Measurements from ENCODE around the gene ZP3.
"Not testable (repeated sequence)": the region's sequence is repeated elsewhere in the genome, so short reads cannot be mapped to it uniquely, and the experiment has no call there.

Gene ZP3

DNA sequence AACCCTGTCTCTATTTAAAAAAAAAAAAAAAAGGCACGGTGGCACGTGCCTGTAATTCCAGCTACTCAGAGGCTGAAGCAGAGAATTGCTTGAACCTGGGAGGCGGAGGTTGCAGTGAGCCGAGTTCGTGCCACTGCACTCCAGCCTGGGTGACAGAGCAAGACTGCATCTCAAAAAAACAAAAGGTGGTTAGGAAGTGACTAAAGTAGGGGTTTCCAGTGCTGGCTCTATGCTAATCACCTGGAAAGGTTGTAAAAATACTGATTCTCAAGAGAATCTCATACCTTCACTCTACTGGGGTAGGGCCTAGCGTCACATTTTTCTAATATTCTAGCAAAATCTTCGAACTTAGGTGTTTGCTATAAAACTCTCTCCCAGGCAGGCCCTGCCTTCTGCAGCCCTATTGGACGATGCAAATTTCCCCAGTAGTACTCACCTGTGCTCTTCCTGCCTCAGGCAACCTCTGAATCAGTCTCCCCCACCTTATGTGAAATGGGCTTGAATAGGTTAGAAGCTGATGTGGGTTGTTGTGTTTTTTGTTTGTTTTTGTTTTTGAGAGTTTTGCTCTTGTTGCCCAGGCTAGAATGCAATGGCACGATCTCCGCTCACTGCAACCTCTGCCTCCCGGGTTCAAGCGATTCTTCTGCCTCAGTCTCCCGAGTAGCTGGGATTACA lies 3.5 kb downstream of the ZP3 start:
- H3K27ac ChIP-seq = no peak overlapping the region
- TF ChIP-seq, protein P1, sequence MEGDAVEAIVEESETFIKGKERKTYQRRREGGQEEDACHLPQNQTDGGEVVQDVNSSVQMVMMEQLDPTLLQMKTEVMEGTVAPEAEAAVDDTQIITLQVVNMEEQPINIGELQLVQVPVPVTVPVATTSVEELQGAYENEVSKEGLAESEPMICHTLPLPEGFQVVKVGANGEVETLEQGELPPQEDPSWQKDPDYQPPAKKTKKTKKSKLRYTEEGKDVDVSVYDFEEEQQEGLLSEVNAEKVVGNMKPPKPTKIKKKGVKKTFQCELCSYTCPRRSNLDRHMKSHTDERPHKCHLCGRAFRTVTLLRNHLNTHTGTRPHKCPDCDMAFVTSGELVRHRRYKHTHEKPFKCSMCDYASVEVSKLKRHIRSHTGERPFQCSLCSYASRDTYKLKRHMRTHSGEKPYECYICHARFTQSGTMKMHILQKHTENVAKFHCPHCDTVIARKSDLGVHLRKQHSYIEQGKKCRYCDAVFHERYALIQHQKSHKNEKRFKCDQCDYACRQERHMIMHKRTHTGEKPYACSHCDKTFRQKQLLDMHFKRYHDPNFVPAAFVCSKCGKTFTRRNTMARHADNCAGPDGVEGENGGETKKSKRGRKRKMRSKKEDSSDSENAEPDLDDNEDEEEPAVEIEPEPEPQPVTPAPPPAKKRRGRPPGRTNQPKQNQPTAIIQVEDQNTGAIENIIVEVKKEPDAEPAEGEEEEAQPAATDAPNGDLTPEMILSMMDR (conservative IDR thresholded peaks at IDR 0.05) = no peak

DNA sequence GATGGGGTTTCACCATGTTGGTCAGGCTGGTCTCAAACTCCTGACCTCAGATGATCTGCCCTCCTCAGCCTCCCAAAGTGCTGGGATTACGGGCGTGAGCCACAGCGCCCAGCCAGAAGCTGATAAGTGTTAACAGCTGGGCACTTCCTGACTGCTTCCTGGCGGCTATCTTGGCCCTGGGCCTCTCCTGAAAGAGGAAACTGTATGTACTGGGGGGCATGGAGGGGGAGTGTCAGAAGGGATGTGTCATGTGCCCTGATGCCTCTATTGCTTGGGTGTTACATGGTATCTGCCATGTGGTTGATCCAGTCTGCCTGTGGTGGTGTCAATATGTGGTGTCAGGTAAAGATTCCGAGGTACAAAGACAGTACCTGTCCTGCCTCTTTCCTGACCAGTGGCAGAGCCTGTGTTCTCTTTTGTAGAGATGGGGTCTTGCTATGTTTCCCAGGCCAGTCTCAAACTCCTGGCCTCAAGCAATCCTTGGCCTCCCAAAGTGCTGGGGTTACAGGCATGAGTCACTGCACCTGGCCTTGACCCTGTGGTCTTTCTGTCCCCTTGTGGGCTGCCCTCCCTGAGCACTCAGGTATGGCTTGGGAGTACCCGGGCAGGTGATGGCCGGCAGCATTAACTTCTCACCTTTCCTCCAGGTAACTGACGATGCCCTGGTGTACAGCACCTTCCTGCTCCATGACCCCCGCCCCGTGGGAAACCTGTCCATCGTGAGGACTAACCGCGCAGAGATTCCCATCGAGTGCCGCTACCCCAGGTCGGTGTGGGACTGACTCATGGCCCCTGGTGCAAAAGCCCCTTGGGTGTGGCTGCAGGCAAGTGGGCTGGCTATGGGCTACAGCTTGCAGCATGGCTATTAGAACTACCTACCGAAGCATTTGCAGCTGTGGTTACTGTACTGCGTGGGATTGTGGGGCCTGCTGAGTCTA lies 4.4 kb downstream of the ZP3 start:
- TF ChIP-seq, protein P1 (conservative IDR thresholded peaks at IDR 0.05) = no peak
- no peak overlapping the region for H3K27ac ChIP-seq

DNA sequence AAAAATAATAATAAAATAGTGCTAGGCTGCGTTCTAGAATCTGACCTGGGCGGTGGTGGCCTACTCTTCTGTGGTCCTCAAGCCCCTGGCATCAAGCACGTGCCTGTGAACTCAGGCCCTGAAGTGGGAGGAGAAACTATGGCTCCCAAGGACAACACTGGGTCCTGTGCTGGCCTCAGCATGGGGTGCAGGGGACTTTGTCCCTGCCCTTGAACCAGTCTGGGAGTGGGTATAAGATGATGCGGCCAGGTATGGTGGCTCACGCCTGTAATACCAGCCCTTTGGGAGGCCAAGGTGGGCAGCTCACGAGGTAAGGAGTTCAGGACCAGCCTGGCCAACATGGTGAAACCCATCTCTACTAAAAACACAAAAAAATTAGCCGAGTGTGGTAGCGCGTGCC lies 5.5 kb downstream of the ZP3 start:
- TF ChIP-seq, protein P1 (conservative IDR thresholded peaks at IDR 0.05) = no peak

DNA sequence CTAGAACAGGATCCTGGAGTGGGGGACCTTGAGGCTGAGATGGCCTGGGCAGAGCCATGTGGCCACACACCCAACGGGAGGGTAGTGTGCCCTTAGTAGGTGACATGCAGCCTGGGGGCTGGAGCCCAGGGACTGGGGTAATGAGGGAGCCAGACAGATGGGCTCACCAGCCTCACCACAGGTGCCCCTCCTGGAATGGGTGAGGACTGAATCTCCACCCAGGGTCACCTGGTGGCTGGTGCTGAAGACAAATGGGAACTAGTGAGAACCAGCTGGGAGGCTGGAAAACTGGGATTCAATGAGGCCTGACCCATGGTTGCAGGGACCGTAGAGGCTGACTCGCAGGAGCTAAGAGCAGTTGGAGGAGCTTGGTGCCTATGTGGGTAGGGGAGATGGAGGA lies 6.1 kb downstream of the ZP3 start:
- H3K27ac ChIP-seq = no peak overlapping the region
- TF ChIP-seq, protein P1 (conservative IDR thresholded peaks at IDR 0.05) = no peak

More for the DNA sequence above, 5.5 kb downstream of the ZP3 start:
- no peak overlapping the region for H3K27ac ChIP-seq

DNA sequence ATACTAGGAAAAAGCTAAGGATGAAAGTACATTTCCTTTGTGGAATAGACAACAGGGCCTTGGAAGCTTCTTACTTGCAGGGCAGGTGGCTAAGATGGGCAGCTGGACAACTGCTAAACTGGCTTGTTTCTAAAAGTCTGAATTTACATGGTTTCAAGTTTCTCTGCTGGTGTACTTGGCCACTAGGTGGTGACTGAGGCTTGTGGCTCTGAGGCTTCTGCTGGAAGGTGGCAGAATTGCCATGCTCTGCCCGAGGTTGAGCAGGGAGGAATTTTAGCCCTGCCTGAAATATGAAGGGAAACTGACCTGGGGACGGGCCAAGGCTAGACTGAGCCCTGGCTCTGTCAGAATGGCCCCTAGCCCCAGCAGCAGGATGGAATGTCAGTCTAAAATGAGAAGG lies 13.1 kb downstream of the ZP3 start:
- H3K27ac ChIP-seq = not testable (repeated sequence)

DNA sequence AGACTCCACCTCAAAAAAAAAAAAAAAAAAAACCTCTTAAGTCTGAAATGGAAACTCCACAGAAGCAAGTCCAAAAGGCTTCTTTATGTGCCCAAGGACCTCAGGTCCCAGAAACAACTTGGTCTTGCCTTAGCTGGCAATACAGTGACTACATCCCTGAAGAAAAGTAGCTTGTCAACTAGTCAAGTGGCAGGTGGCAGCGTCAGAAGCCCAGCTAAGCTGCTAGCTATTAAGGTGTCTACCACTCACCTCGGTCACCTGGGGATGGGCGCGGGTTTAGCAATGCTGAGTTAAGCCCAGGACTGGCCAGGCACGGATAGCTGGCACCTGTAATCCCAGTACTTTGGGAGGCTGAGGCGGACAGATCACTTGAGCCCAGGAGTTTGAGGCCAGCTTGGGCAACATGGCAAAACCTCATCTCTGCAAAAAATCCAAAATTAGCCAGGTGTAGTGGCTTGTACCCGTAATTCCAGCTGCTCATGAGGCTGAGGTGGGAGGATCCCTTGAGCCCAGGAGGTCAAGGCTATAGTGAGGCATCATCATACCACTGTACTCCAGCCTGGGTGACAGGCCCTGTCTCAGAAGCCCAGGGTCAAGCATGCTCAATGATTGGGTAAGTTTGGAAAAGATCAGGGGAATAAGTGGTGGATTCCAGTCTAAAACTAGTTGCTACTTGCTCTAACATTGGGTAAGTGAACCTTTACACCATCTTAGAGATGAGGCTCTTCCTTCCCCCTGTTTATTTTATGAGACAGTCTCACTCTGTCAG lies 14.6 kb downstream of the ZP3 start:
- H3K27ac ChIP-seq = not testable (repeated sequence)

More for the DNA sequence above, 13.1 kb downstream of the ZP3 start:
- TF ChIP-seq, protein P1 (conservative IDR thresholded peaks at IDR 0.05) = peak; percentile 47

DNA sequence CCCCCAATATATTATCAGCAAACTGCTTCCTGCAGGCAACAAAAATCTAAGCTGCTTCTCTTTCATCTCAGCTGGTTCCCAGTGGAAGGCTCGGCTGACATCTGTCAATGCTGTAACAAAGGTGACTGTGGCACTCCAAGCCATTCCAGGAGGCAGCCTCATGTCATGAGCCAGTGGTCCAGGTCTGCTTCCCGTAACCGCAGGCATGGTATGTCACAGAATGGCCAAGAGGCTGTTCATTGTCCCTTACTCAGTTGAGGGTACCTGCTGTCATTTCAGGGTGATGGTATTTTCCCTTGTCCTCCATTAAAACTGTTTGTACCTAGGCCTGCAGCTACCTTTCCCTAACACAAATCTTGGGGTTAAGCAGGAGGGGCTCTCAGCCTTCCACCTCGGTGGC lies 15.7 kb downstream of the ZP3 start:
- H3K27ac ChIP-seq = not testable (repeated sequence)

DNA sequence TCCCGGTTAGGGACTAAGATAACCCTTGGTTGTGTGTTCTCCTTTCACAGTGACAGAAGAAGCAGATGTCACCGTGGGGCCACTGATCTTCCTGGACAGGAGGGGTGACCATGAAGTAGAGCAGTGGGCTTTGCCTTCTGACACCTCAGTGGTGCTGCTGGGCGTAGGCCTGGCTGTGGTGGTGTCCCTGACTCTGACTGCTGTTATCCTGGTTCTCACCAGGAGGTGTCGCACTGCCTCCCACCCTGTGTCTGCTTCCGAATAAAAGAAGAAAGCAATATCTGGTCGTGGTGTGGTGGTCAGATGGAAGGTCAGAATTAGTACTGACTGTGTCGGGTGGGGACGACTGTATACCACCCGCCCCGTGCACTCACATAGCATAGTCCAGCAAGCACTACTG lies 17.0 kb downstream of the ZP3 start:
- not testable (repeated sequence) for H3K27ac ChIP-seq

DNA sequence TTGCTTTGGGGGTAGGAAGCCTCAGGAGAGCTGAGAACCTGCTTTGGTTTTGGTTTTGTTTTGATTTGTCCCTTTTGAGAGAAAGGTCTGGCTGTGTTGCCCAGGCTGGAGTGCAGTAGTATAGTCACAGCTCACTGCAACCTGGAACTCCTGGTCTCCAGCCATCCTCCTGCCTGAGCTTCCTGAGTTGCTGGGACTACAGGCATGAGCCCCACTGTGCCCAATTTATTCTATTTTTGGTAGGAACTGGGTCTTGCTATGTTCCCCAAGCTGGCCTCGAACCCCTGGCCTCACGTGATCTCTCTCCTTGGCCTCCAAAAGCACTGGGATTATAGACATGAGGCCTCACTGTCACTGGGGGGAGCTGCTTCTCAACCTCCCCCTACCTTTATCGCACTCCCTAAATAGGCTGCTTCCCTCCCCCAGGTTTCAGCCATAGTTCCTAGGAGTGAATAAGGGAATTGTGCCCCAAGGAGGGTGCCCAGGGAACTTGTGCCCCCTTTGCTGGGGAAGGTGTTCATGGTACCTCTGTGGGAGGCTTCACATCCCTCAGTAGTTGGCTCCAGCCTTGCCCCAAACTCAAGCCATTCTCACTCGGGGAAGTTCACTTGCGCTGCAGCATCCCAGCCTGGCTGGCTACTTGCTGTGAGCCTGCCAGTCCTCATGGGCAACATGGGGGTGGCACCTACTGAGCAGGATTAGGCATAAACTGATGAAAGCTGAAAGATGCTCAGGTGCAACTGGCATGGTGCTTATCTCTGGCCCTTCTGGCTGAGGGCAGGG lies 18.1 kb downstream of the ZP3 start:
- not testable (repeated sequence) for H3K27ac ChIP-seq

DNA sequence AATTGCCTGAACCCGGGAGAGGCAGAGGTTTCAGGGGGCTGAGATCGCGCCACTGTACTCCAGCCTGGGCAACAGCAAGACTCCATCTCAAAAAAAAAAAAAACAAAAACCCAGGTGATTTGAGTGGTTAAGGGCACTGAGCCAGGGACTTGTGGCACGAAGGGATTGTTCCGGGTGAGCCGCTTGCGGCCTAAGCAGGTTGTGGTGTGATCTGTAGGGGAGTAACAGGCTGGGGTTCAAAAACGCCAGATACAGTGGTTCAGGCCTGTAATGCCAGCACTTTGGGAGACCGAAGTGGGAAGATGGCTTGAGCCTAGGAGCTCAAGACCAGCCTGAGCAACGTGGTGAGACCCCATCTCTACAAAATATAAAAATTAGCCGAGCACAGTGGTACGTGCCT lies 19.1 kb downstream of the ZP3 start:
- not testable (repeated sequence) for H3K27ac ChIP-seq

DNA sequence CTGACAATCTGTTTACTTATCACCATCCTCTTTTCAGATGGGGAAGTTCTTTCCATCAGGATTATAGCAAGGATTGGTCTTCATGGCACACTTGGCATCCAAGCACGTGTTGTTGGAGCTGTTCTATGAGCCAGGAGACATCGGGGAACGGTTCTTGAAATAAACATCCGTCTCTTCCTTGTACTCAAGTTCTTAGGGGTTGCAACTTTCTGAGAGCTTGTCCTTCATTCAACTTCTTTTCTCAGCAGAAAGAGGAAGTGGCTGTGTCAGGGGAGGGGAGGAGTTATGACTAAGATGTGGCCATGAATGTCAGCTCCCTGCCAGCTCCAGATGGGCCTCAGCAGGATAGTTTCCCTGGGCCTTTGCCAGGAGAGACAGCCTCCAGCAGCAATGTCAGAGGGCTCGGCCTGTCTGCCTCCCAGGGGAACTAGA lies 20.8 kb downstream of the ZP3 start:
- not testable (repeated sequence) for H3K27ac ChIP-seq

DNA sequence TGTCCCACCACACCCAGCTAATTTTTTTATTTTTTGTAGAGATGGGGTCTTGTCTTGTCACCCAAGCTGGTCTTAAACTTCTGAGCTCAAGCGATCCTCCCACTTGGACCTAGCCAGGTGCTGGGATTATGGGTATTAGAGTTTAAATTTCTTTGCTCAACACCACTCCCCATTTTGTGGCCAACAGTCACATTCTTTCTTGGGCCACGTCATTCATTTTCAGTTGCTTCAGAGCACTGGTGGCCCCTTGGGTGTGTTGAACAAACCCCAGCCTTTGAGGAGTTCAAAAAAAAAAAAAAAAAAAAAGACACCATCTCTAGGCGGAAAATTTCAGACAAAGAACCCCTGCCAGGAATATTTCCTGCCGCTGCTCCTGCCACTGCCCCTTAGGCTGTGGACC lies 32.3 kb downstream of the ZP3 start:
- not testable (repeated sequence) for H3K27ac ChIP-seq

DNA sequence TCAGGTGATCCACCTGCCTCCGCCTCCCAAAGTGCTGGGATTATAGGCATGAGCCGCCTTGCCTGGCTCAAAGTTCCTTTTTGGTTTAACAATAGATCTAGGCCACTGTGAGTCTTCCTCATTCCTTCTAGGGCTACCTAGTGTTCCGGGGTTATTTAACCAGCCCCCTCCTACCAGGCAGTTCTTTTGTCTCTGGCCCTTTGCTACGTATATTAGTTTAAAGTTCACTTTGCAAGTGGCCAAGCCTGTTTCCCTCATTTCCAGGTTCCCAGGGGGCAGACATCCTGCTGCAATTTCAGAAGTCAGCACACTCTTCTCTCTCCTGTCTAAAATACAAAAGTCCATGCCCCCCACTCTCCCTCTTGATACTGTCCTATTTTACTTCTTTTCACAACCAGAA lies 33.8 kb downstream of the ZP3 start:
- H3K27ac ChIP-seq = not testable (repeated sequence)
